HepG2 (cell line): ENCODE measurements around the gene PRKN. TPM values are rescaled to one million over a fixed set of nuclear protein-coding genes. Genes with fewer than 3 reads are reported as not detected.
A peak's percentile ranks its signal among the peaks of the same experiment; 100 is the strongest.

ENCODE experiments used
- ESRRA ChIP-seq: sonication (generic); formaldehyde crosslinking; IDR thresholded peaks from 2 replicates; pipeline ENCODE4 v1.5.1; 2020; ENCODE audit warnings: mild to moderate bottlenecking, low read depth, missing genetic modification reagents
- GFI1 ChIP-seq: sonication (generic); formaldehyde crosslinking; IDR thresholded peaks from 2 replicates; pipeline ENCODE4 v1.5.0; 2020; ENCODE audit warnings: missing genetic modification reagents, mild to moderate bottlenecking, borderline replicate concordance
- HNF1B ChIP-seq: sonication (generic); formaldehyde crosslinking; IDR thresholded peaks from 2 replicates; pipeline ENCODE4 v1.5.1; 2020; ENCODE audit warnings: mild to moderate bottlenecking, moderate library complexity, missing genetic modification reagents
- IKZF4 ChIP-seq: sonication (generic); formaldehyde crosslinking; IDR thresholded peaks from 2 replicates; pipeline ENCODE4 v1.5.1; 2020; ENCODE audit warnings: borderline replicate concordance, mild to moderate bottlenecking, low read depth, missing genetic modification reagents; ENCODE audit errors: not compliant biosample characterization
- JUND ChIP-seq: sonication (generic); formaldehyde crosslinking; IDR thresholded peaks from 2 replicates; pipeline ENCODE4 v1.8.0; 2022; ENCODE audit warnings: mild to moderate bottlenecking, missing genetic modification reagents
- KDM5B ChIP-seq: sonication (generic); formaldehyde crosslinking; IDR thresholded peaks from 2 replicates; pipeline ENCODE4 v1.4.0; 2020; ENCODE audit warnings: missing genetic modification reagents, mild to moderate bottlenecking, borderline replicate concordance
- MAFK ChIP-seq, 2 experiments: IDR thresholded peaks in 1 of 2; conservative IDR thresholded peaks in 1 of 2; 2 replicates each; pipeline ENCODE4 v1.6.1; 2011; ENCODE audit warnings: improper control_type of control experiment in 2 of 2, low read length in 2 of 2
- REPIN1 ChIP-seq: sonication (generic); formaldehyde crosslinking; IDR thresholded peaks from 2 replicates; pipeline ENCODE4 v1.8.0; 2022; ENCODE audit warnings: missing genetic modification reagents, low read depth, mild to moderate bottlenecking, borderline replicate concordance
- RFX1 ChIP-seq: fragments of 450-650 bp; IDR thresholded peaks from 2 replicates; pipeline ENCODE4 v1.6.1; 2017
- STAT5B ChIP-seq: sonication (generic); formaldehyde crosslinking; IDR thresholded peaks from 2 replicates; pipeline ENCODE4 v1.4.0; 2020; ENCODE audit warnings: missing genetic modification reagents
- ZNF24 ChIP-seq: fragments of 450-650 bp; IDR thresholded peaks from 2 replicates; pipeline ENCODE4 v1.6.1; 2017; ENCODE audit warnings: antibody characterized with exemption, mild to moderate bottlenecking
- ZNF264 ChIP-seq: sonication (generic); formaldehyde crosslinking; IDR thresholded peaks from 2 replicates; pipeline ENCODE4 v1.4.0; 2020; ENCODE audit warnings: missing genetic modification reagents
- ZNF572 ChIP-seq: sonication (generic); formaldehyde crosslinking; IDR thresholded peaks from 2 replicates; pipeline ENCODE4 v1.5.1; 2020; ENCODE audit warnings: mild to moderate bottlenecking, missing genetic modification reagents
- ZSCAN12 ChIP-seq: sonication (generic); formaldehyde crosslinking; IDR thresholded peaks from 2 replicates; pipeline ENCODE4 v1.9.0; 2021; ENCODE audit warnings: mild to moderate bottlenecking, missing genetic modification reagents
- ZSCAN20 ChIP-seq: sonication (generic); formaldehyde crosslinking; IDR thresholded peaks from 2 replicates; pipeline ENCODE4 v1.4.0; 2020; ENCODE audit warnings: missing genetic modification reagents, mild to moderate bottlenecking, borderline replicate concordance
- polyA plus RNA-seq, 8 experiments: library from polyadenylated mRNA; depleted of rRNA in 3 of 8; stranded (reverse) in 7 of 8; unstranded in 1 of 8; fragments of >200 nt; fragmentation: Illumina TruSeq in 4 of 8; extraction: Trizol in 4 of 8; gene quantifications; 2 replicates each; pipeline versions ENCODE4 v1.2.1 to v1.2.3, GENCODE V29; 2011 to 2016; ENCODE audit warnings: low read depth in 4 of 8, missing spikeins in 1 of 8, mixed read lengths in 1 of 8; ENCODE audit not compliant: insufficient read depth in 1 of 8
- total RNA-seq, 5 experiments: library from RNA; depleted of rRNA; stranded (reverse); fragments of >200 nt; fragmentation: Illumina TruSeq; extraction: Trizol; gene quantifications; 2 replicates each; pipeline ENCODE4 v1.2.3, GENCODE V29; 2016; ENCODE audit warnings: low read depth in 1 of 5
- TF ChIP-seq, protein P1 (sequence below): sonication (generic); formaldehyde crosslinking; IDR thresholded peaks from 2 replicates; pipeline ENCODE4 v1.9.0; 2021; ENCODE audit warnings: missing genetic modification reagents, borderline replicate concordance
- TF ChIP-seq, protein P2 (sequence below): sonication (generic); formaldehyde crosslinking; conservative IDR thresholded peaks from 2 replicates; pipeline ENCODE4 v1.4.0; 2020; ENCODE audit warnings: mild to moderate bottlenecking, missing genetic modification reagents, moderate library complexity
- TF ChIP-seq, protein P3 (sequence below): sonication (generic); formaldehyde crosslinking; IDR thresholded peaks from 2 replicates; pipeline ENCODE4 v1.4.0; 2020; ENCODE audit warnings: missing genetic modification reagents

The PRKN gene
- total and polyA plus RNA-seq, 2 of the 13 experiments (the other 11 are each of a cell fraction or from before 2014, with no cell fraction given): 0.31 to 0.44 TPM

DNA sequence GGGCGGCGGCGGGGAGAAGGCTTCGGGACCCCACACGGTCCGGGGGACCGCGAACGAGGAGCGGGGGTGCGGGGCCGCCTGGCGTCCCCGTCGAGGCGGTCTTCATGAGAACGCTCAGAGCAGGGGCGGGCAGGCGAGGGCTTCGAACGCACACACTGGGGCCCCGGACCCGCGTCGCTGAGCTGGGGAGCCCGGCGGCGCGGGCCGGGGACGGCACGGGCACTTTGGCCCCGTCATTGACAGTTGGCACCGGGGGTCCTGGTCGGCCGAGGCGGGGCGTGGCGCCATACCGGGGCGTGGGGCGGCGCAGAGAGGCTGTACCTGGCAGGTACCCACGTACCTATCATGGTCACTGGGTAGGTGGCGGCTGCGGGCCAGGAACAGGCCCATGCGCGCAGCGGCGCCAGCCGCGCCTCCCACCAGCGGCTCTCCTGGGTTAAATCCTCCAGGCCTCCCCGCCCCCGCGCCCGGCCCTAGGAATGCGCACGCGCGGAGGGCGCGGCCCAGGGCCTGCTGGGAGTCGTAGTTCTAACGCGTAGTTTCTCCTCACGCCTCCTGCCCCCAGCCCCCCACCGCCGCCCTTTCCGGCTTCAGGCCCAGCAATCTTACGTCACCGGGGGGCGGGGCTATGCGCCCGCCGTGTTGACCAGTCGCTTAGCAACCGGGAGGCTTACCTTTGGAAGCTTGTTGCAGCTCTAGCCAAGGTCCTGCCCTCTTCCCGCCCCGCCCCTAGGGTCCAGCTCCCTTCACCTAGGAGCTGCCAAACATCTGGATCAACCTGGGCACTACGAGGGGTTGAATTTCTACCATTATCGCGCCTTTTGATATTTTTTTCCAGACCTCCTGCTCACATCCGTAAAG lies at the start of gene PRKN, which contains the start of gene PACRG (continued):
- TF ChIP-seq, protein P1, sequence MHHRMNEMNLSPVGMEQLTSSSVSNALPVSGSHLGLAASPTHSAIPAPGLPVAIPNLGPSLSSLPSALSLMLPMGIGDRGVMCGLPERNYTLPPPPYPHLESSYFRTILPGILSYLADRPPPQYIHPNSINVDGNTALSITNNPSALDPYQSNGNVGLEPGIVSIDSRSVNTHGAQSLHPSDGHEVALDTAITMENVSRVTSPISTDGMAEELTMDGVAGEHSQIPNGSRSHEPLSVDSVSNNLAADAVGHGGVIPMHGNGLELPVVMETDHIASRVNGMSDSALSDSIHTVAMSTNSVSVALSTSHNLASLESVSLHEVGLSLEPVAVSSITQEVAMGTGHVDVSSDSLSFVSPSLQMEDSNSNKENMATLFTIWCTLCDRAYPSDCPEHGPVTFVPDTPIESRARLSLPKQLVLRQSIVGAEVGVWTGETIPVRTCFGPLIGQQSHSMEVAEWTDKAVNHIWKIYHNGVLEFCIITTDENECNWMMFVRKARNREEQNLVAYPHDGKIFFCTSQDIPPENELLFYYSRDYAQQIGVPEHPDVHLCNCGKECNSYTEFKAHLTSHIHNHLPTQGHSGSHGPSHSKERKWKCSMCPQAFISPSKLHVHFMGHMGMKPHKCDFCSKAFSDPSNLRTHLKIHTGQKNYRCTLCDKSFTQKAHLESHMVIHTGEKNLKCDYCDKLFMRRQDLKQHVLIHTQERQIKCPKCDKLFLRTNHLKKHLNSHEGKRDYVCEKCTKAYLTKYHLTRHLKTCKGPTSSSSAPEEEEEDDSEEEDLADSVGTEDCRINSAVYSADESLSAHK (CRISPR knock-in tag): no peak
- TF ChIP-seq HNF1B (CRISPR knock-in tag) (peak; percentile 94), ZSCAN12 (CRISPR knock-in tag) (no peak), REPIN1 (CRISPR knock-in tag) (peak; percentile 73; the same call in 1 of the 2 replicates), MAFK (conservative IDR thresholded peaks at IDR 0.05 in 1 of 2, IDR thresholded peaks at IDR 0.05 in 1 of 2; ENCODE audit: low read length in 2 of 2) (no peak), ZNF572 (CRISPR knock-in tag) (0 out of 2 replicates have a peak, but pooled peaks have one; percentile 55), KDM5B (CRISPR knock-in tag) (peak; percentile 89; the same call in 1 of the 2 replicates), ESRRA (CRISPR knock-in tag) (no peak), STAT5B (CRISPR knock-in tag) (no peak), JUND (CRISPR knock-in tag) (peak; percentile 39; the same call in 1 of the 2 replicates), ZSCAN20 (CRISPR knock-in tag) (peak; percentile 49; the same call in 1 of the 2 replicates), IKZF4 (CRISPR knock-in tag) (no peak), GFI1 (CRISPR knock-in tag) (no peak; the same call in 1 of the 2 replicates), ZNF24 (no peak; the same call in 1 of the 2 replicates), RFX1 (peak; percentile 94), ZNF264 (CRISPR knock-in tag) (0 out of 2 replicates have a peak, but pooled peaks have one; percentile 50)
- TF ChIP-seq, protein P2, sequence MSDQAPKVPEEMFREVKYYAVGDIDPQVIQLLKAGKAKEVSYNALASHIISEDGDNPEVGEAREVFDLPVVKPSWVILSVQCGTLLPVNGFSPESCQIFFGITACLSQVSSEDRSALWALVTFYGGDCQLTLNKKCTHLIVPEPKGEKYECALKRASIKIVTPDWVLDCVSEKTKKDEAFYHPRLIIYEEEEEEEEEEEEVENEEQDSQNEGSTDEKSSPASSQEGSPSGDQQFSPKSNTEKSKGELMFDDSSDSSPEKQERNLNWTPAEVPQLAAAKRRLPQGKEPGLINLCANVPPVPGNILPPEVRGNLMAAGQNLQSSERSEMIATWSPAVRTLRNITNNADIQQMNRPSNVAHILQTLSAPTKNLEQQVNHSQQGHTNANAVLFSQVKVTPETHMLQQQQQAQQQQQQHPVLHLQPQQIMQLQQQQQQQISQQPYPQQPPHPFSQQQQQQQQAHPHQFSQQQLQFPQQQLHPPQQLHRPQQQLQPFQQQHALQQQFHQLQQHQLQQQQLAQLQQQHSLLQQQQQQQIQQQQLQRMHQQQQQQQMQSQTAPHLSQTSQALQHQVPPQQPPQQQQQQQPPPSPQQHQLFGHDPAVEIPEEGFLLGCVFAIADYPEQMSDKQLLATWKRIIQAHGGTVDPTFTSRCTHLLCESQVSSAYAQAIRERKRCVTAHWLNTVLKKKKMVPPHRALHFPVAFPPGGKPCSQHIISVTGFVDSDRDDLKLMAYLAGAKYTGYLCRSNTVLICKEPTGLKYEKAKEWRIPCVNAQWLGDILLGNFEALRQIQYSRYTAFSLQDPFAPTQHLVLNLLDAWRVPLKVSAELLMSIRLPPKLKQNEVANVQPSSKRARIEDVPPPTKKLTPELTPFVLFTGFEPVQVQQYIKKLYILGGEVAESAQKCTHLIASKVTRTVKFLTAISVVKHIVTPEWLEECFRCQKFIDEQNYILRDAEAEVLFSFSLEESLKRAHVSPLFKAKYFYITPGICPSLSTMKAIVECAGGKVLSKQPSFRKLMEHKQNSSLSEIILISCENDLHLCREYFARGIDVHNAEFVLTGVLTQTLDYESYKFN (CRISPR knock-in tag): peak; percentile 67
- TF ChIP-seq, protein P3, sequence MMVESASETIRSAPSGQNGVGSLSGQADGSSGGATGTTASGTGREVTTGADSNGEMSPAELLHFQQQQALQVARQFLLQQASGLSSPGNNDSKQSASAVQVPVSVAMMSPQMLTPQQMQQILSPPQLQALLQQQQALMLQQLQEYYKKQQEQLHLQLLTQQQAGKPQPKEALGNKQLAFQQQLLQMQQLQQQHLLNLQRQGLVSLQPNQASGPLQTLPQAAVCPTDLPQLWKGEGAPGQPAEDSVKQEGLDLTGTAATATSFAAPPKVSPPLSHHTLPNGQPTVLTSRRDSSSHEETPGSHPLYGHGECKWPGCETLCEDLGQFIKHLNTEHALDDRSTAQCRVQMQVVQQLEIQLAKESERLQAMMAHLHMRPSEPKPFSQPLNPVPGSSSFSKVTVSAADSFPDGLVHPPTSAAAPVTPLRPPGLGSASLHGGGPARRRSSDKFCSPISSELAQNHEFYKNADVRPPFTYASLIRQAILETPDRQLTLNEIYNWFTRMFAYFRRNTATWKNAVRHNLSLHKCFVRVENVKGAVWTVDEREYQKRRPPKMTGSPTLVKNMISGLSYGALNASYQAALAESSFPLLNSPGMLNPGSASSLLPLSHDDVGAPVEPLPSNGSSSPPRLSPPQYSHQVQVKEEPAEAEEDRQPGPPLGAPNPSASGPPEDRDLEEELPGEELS (CRISPR knock-in tag): peak; percentile 69
